PC-3 (cell line): ENCODE measurements around the gene TMEM140.

Source experiments
- CTCF ChIP-seq: fragments of 300-600 bp; sonication (generic); conservative IDR thresholded peaks from 2 replicates; pipeline ENCODE4 v1.5.1; 2017; ENCODE audit warnings: antibody characterized with exemption, low read depth, mild to moderate bottlenecking, low read length
- EZH2 ChIP-seq: fragments of 300-600 bp; sonication (generic); IDR thresholded peaks from one replicate; pipeline ENCODE4 v1.6.1; 2017; ENCODE audit warnings: antibody characterized with exemption, mild to moderate bottlenecking, low read length; ENCODE audit not compliant: unreplicated experiment

GRCh38 chr7:135152442-135152841, 4.6 kb downstream of the TMEM140 start:
- TF ChIP-seq CTCF = no peak
- TF ChIP-seq EZH2 = no peak
